GM21526 (cell line): Measurements from ENCODE around the gene AMOT.

Experiments used
- ATAC-seq: cut with Tn5 transposase; IDR thresholded peaks from one replicate; pipeline ENCODE4 v1.9.1; 2021; ENCODE audit warnings: moderate library complexity; ENCODE audit not compliant: unreplicated experiment, low FRiP score

Gene AMOT

DNA sequence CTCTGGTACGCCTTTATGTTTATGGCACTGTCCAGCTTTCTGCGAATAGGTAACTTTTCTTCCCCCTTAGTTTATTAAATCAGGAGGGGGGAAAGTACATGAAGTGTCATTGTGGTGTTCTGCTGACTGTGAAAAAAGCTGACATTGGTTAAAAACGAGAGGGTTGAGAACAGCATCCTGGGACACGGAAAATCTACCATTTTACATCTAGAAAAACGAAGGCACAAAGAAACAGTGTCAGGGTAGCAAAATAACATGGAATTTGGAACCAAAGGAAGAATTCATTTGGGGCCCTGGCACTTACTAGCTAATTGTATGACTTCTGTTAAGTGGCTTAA is 1.2 kb upstream of the AMOT start:
- no peak for ATAC-seq

DNA sequence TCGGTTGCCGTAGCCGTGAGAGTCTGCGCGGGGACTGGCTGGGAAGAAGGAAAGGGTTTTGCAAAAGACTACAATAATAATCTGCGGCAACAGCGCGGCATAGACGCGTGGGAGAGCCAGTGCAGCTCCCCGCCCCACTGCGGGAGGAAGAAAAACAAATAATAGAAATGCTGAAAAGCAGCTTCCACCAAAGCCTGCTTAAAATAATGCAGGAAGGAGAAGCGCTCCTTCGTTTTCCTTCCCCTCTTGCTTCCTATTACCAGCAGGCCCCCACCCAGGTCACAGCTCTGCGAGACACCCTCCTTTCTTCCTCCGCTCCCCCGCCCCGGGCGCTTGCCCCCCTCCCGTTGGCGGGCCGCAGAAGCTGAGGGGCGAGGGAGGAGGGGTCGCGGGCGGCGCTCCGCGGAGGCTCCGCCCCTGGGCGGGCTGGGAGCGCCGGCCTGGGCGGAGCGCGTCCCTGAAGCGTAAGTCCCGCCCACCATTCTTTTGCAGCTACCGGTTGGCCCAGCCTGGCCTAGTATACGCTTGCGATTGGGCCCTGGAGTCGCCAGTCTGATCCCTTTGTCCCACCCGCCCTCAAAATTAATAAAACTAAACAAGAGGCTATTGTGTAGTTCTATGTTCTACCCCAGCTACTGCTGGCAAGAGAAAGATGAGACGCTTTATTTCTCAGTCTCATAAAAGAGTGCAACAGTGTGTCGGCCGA is 636 bp upstream of the AMOT start:
- ATAC-seq: peak; percentile 96

DNA sequence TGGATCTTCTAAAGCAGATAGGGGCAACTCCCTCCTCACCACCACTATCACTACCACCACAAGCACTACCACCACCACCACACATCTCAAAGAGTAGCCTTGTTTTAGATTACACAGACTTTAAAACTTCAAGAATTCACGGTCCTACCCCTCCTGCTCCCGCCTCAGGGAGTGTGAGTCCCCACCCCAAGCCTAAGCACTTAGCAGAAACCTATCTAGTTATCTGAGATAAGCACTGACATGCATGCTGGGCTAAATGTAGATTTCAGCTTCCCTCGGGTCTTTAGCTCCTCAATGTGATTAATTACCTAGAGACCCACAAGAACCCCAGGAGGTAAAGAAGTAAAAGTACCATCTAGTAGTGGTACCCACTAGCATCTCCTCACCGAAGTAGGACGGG is 775 bp downstream of the AMOT start:
- no peak for ATAC-seq

DNA sequence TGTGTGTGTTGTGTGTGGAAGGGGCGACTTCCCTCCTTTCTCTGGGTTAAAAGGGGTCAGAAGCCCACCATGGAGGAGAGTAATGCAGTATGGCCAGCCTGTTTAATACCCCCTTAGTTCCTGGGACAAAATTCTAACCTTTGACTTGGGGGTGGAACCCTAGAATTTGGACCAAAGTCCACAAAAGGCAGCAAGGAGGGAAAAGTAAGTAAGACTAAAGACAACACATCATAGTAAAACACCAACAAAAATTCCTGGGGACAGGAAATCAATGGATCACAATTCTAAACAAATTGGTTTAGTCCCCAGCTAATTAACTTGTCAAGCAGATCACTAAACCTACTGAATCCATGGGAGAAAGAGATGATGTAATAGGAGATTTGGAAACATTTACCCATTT is 3.1 kb downstream of the AMOT start:
- no peak for ATAC-seq

DNA sequence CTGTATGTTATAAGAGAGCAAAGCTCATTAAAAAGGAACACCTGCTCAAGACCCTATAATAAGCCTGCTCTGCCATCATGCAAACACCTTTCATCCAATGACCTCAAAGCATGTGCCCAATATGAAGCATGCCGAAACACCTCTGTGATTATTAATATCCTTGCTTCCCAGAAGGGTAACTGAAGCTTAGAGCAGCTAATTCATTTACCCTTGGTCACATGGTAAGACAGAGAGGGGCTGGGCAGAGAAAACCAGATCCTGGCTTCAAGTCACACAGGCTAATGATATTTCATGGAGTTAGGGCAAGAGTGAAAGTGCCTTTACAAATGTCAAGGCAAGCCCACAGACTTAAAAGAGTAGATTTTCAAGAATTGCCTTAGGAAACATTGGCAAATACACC is 5.6 kb downstream of the AMOT start:
- no peak for ATAC-seq

DNA sequence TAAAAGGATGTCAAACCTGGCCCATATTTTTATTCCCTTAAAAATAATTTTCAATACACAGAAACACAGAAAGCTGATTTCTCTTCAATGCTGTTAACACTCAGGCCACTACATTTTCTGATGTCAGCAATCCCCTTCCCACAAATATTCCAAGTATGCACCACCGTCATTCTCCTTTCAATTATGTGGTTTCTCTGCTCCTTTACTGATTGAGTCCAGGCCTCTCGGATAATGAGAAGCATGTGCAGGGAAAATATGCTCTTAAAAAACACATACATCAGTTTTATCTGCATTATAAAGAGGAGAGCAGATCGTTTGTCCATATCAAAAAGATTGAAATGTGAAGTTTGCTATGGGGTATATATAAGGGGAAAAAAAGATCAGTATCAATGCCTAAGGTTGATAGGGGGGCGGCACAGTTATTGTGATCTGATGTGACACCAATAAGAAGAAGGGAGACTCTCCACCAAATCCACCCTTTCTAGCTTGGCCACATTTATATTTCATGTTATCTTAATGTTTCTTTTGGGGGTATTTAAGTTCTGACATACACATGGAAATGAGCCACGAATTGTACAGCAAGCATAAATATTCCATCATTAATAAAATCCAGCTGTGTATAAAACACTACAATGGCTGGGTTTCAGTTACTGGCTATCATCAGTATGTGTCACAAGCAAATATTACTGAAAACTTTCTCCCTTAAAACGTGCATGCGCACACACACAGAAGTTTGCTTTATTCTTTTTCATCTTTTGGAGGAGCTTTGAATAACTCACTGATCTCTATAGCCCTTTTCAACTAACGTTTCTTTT is 6.4 kb downstream of the AMOT start:
- no peak for ATAC-seq

DNA sequence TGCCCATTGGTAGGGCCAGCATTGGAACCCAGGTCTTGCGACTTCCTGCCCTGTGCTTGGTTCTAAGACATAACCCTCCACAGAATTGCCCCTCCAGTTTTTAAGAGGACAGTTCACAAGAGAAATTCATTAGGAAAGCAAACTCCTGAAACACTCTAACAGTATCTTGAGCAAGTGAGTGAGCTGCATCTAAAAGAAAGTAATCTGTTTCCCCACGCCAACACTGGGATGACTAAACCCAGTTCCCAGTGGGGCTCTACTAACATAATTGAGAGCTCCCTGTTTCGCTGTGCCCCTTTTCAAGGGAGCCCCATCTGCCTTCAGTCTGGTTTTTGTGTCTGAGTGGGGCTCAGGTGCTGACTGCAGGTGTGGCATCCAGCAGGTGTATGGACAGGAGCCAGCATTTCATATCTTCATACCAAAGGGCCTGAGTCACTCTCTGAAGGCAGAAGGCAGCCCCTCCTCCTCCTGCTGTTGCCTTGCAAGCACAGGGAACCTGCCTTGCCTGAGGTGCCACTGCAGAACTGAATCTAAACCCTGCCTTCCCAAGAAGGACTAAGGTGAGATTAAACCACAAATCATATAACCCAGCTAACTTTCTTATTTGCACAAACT is 8.0 kb downstream of the AMOT start:
- ATAC-seq: no peak

DNA sequence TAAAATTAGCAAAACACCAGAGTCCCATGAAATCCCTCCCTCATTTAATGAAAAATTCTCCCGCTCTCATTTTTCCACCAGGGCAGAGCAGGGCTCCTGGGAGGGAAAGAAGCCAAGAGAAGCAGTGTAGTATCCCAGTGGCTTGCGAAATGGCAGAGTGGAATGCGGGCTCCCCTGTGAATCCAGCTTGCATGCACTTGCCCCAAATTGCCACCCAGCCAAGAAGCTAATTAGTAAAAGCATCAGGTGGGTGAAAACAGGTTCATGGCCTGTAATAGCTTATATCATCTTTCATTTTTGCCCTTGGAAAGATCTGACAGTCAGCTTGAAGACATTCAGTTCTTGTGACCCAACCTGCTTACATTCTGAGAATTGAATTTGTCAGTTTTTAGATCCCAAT is 10.1 kb downstream of the AMOT start:
- no peak for ATAC-seq

DNA sequence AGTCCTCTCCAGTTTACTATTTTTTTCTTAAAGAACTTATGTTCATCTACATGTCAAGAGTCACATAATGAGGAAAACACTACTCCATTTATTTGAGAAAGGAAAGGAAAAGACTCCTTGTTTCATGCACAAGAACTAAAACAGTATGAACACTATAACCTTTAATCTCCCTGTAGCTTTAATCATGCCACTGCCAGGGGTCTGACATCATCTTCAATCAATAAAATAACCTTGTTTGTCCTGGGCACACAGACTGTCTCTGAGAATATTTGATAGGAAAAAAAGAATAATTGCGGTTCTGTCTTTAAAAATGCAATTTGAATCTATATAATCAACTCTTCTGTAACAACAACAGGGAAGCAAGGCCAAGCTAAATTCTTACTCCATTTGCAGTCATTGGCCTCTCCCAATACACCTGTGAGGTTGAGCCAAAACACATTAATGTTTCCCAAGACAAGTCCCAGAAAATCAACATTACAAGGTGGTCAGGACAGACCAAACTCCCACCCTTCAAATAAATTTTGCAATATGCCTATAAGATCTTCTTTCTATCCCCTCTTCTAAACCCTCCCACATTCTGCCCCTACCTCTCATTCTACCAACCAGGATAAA is 13.2 kb downstream of the AMOT start:
- ATAC-seq: no peak

DNA sequence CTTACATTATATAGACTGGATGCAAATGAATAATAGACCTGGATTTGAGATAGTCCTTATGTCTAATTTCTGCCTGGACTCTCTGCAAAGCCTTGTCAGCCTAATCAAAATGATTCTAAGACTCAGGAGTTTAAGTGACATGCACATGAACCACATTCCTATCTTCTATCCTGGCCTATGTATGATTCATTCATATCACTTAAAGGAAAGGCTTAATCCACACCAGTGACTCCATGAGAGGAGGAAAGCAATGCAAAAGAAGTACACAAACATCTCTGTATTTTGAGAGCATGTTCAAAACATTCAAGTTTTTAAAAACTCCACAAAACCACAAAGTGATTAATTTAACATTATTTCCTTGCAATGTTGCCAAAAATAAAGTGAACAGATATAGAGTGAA is 14.6 kb downstream of the AMOT start:
- ATAC-seq: no peak

DNA sequence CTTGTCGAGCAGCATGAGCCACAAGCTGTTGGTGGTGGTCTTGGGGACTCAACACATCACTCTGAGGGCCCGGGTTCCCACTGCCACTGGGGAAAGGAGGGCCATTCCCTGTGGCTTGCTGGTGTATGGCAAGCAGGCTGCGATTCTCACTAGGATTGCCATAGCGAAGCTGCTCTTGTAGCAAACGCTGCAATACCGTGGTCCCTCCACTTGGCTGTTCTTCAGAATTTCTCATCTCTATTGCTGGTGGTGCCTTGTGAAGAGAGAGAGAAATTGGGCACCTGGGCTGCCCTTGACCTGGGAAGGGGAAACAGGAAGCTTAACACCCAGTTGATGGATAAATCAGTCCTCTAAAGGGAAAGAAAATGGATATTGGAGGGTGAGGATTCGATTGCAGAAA is 17.7 kb downstream of the AMOT start:
- ATAC-seq: no peak

DNA sequence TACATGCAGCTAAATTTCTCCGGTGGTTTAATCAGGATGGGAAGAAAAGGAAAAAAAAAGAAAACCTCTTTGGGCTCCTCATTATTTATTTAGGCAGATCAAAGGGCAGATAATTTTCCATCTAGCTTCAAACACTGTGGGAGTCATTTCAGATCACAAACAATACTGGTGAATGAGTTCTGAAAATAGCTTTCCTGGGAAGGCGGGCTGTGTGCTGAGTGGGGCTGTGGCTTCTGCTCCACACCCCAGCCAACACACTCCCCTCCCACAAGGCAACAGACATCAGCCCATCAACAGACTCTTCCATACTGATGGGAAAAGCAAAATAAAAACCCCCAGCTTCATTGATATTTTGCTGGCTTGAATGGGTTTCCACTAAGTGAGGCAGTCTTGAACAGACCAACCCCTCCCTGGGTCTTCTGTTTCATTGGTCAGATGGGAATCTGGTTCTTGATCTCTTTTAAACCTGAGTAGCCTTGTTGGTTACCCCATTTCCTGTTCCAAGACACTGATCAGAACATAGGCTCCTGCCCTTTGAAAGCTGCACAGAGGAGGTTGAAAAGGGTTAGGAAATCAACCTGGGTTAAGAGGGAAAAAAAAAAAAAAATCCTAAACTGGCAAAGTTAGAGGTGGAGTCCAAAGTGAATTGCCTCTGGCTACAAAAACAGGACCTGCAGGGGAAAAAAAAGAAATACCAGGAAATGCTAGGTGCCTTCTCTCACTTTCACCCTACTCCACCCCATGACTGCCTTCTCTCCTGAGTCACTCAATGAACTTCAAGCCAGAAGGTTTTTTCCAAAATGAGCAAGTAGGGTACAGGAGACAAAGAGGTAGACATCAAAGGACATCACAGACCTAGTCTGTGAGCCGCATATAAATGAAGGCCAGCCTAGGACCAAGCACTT is 20.0 kb downstream of the AMOT start:
- no peak for ATAC-seq

DNA sequence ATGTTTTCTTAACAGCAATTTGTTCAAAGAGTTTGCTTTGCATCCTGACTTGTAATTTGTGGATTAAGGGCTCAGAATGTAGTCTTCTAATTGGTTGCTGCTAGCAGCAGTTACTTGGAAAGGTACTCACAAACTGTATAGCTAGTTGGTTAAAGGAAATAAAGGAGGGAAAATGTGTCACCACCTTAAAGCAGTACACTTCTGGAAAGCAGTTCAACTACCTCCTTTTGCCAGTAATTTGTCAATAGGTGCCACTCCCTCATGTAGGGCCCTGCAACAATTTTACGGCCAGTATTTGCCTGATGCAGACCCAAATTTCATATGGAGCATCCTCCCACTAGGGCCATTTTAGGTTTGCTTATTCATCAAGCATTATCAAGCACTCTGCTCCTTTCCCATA is 20.8 kb downstream of the AMOT start:
- no peak for ATAC-seq

DNA sequence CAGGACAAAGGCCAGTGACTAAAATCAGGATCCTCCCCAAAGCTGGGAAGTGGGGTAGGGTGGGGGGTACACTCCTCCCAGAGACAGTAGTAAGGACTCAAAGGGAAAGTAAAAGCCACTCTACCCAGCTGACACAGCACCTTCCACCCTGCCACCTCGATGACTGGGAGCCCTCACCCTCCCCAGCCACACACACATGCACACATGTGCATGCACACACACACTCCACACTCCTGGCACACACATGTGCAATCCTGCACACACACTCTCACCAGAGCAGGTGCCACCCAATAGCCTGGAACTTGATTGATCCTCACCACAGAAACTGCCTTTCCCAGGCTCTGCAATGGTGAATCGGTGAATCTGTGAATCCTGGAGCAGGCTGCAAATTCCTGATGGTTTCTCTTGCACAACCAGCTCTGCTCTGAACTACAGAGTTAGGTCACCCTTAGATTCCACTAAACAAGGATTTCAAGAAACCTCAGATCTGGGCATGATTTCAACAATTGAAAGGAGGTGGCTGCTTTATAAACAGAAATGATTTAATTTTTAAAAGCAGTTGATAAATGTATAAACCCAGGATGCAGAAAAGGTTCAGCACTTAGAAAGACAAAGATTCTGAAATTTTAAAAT is 21.5 kb downstream of the AMOT start:
- no peak for ATAC-seq

DNA sequence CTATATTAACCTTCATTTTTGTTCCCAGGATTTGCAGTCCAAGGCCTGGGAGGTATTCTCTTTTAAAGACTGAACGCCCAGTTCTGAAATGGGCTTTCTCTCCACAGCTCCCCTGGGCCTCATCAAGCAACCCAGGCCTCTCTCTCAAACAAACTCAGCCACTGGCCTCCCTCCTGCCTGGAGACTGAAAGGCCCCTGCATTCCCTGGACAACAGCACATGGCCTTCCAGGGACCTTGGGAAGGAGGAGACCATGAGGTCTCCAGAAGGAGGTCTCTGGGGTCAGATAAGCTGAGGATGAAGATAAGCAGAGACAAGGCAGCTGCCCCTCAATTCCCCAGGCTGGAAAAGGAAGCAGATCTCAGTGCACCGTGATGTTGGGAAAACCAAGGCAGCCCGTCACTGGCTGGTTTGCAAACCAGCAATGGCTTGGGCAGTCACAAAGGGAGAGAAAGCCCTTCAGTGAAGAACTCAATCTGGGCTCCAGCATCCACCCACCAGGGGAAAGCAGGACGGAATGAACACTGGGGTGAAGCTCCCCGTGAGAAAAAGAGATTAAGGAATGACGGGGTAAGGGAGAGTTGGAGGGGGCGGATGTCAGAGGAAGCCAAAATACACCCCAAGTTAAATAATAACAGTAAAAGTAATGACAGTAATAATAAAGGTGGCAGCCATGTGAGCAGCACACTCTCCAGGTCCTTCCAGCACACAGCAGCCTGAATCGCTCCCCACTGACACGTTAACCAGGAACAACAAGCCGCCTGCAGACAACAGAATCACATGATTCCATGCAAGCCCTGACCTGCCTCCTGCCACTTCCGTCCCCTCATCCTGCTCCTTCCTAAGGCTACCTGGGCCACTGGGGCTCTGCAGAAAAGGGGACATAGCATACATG is 22.3 kb downstream of the AMOT start:
- ATAC-seq: no peak

DNA sequence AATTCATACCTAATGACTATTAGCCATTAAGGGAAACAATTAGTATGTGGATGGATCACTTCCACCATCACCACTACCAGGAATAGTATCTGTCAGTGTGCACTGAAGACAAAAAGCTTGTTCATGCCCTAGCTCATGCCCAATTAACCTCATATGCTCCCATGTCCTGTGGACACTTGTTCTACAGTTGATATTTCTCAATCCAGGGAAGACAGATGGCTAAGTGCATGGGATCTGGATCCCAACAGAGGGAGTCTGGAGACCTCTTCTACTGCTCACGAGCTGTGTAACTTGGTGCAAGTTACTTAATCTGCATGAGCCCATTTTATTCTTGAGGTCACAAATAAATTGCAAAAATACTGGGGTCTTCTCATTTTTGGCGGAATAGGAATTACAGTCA is 23.7 kb downstream of the AMOT start:
- ATAC-seq: no peak

DNA sequence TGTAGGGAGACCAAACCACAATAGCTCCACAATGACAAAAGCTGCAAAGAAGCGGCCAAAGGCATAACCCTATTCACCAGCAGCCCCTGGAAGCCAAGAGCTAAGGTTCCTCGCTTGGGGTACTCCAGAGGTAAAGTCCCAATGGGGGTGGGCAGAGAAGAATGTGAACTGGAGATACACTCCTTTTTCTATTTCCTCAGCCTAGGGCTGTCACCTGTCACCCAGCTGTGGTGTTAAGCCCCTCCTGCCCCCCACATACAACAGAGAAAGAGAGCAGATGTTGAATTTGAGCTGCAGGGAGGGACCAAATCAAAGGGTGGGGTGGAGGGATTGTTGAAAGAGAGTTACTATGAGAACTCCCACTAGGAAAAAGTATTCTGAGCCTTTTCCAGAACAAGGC is 26.1 kb downstream of the AMOT start:
- no peak for ATAC-seq

DNA sequence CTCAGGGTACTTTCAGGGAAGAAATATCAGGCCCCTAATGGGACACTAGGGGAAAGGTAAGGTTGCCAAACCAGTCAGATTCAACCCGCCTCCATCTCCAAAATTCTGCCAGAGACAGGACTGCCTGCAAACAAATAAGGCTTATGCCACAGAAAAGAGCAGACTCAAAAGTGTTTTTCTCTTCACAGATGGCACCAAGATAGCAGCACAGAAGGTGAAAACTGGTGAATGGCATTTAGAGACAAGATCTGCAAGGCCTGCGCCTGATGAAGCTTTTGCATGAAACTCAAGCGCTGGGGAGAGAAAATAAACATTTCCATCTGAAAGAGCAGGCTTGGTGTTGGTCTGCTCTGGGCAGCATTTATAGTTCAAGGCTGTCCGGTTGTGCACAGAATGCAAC is 27.9 kb downstream of the AMOT start:
- no peak for ATAC-seq

DNA sequence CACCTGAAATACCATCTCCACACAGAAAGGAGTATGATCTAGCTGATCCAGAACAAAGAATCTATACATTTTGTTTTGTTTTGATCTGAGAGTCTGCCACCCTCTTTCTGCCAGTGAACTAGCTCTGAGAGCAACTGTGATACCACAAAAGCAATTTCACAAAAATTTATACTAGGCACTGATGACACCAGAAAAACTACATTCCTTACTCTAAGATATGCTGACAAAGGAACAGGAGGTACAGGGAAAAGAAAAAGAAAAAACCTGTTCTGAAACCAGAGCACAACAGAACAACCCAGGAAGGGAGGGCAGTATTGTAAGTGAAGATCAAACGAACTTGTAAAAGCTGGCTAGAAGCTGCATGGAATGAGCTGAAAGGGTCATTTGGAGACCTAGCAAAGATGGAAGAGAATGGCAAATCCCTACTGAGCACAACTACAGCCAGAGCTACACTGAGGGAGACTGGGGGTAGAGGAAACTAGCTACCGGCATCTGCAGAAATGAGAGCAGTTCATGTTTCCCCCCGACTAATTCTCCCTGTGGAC is 31.9 kb downstream of the AMOT start:
- no peak for ATAC-seq
